GM23338 (cell line): ENCODE measurements around the gene SMC5. TPM values are rescaled to one million over a fixed set of nuclear protein-coding genes. Genes with fewer than 3 reads are reported as not detected.

Source experiments
- ATAC-seq: fragments of 200-7000 bp; cut with Tn5 transposase; 3 replicates; pipeline ENCODE4 v1.9.1; 2020
- DNase-seq: peaks from one replicate; pipeline ENCODE4 v3.0.0-alpha.2; 2015; ENCODE audit warnings: low spot score
- H2AFZ ChIP-seq: fragments of 200-600 bp; sonication (generic); 2 replicates; pipeline ENCODE4 v1.8.0; 2016; ENCODE audit warnings: antibody characterized with exemption, mild to moderate bottlenecking, moderate library complexity
- H3F3A ChIP-seq: fragments of 200-600 bp; sonication (generic); replicated peaks from 2 replicates; pipeline ENCODE4 v1.8.0; 2017; ENCODE audit warnings: antibody characterized with exemption, mixed run types, low read depth
- H3K27ac ChIP-seq: fragments of 200-600 bp; sonication (generic); 2 replicates; pipeline ENCODE4 v1.6.1; 2016; ENCODE audit warnings: low read depth
- H3K27me3 ChIP-seq: fragments of 200-600 bp; sonication (generic); 2 replicates; pipeline ENCODE4 v1.8.0; 2016; ENCODE audit warnings: mild to moderate bottlenecking, mixed run types, moderate library complexity; ENCODE audit not compliant: insufficient read depth
- H3K36me3 ChIP-seq: fragments of 200-600 bp; sonication (generic); 2 replicates; pipeline ENCODE4 v1.8.0; 2016; ENCODE audit warnings: mild to moderate bottlenecking; ENCODE audit not compliant: insufficient read depth
- H3K4me1 ChIP-seq: fragments of 200-600 bp; sonication (generic); 2 replicates; pipeline ENCODE4 v1.8.0; 2016; ENCODE audit warnings: mild to moderate bottlenecking, moderate library complexity; ENCODE audit not compliant: insufficient read depth
- H3K4me2 ChIP-seq: fragments of 200-600 bp; sonication (generic); 2 replicates; pipeline ENCODE4 v1.7.1; 2017; ENCODE audit warnings: mixed run types
- H3K4me3 ChIP-seq: fragments of 200-600 bp; sonication (generic); 2 replicates; pipeline ENCODE4 v1.6.1; 2016; ENCODE audit warnings: mixed run types
- H3K79me2 ChIP-seq: fragments of 200-600 bp; sonication (generic); replicated peaks from 2 replicates; pipeline ENCODE4 v1.8.0; 2017; ENCODE audit warnings: mild to moderate bottlenecking; ENCODE audit not compliant: insufficient read depth
- H3K9me2 ChIP-seq: fragments of 200-600 bp; sonication (generic); 2 replicates; pipeline ENCODE4 v1.8.0; 2017; ENCODE audit not compliant: insufficient read depth
- H4K20me1 ChIP-seq: fragments of 200-600 bp; sonication (generic); replicated peaks from 2 replicates; pipeline ENCODE4 v1.8.0; 2017; ENCODE audit warnings: mild to moderate bottlenecking; ENCODE audit not compliant: insufficient read depth
- H3K27ac Mint-ChIP-seq: 2 replicates; pipeline ENCODE4 v1.8.0; 2020; ENCODE audit warnings: inconsistent platforms, mild to moderate bottlenecking, moderate library complexity, mixed read lengths
- H3K27me3 Mint-ChIP-seq: 3 replicates; pipeline ENCODE4 v1.8.0; 2022; ENCODE audit warnings: low read depth, mild to moderate bottlenecking, moderate library complexity, mixed read lengths, inconsistent platforms; ENCODE audit not compliant: insufficient read depth, poor library complexity
- H3K36me3 Mint-ChIP-seq: 3 replicates; pipeline ENCODE4 v1.8.0; 2021; ENCODE audit warnings: low read depth, mild to moderate bottlenecking, inconsistent platforms, moderate library complexity, mixed read lengths
- H3K4me1 Mint-ChIP-seq: 3 replicates; pipeline ENCODE4 v1.8.0; 2020; ENCODE audit warnings: mild to moderate bottlenecking, inconsistent platforms, mixed read lengths
- H3K4me3 Mint-ChIP-seq: 3 replicates; pipeline ENCODE4 v1.8.0; 2021; ENCODE audit warnings: moderate library complexity, mild to moderate bottlenecking, inconsistent platforms, mixed read lengths
- H3K9me3 Mint-ChIP-seq: 3 replicates; pipeline ENCODE4 v1.8.0; 2020; ENCODE audit warnings: moderate library complexity, mild to moderate bottlenecking, inconsistent platforms, mixed read lengths
- CREB1 ChIP-seq: fragments of 250-450 bp; sonication (Bioruptor Pico); IDR thresholded peaks from 2 replicates; pipeline ENCODE4 v1.5.0; 2020; ENCODE audit warnings: low read depth, mild to moderate bottlenecking, moderate library complexity
- EZH2 ChIP-seq: fragments of 200-600 bp; sonication (generic); IDR thresholded peaks from one replicate; pipeline ENCODE4 v1.8.0; 2017; ENCODE audit warnings: antibody characterized with exemption, mild to moderate bottlenecking, low read depth; ENCODE audit not compliant: unreplicated experiment
- EZH2phosphoT487 ChIP-seq: fragments of 200-600 bp; sonication (generic); IDR thresholded peaks from one replicate; pipeline ENCODE4 v1.8.1; 2018; ENCODE audit warnings: antibody characterized with exemption; ENCODE audit not compliant: unreplicated experiment
- JUNB ChIP-seq: IDR thresholded peaks from one replicate; pipeline ENCODE4 v1.6.1; 2016; ENCODE audit warnings: antibody characterized with exemption; ENCODE audit not compliant: unreplicated experiment
- NANOG ChIP-seq: IDR thresholded peaks from 2 replicates; pipeline ENCODE4 v1.6.1; 2016; ENCODE audit warnings: antibody characterized with exemption, borderline replicate concordance
- POLR2AphosphoS5 ChIP-seq: IDR thresholded peaks from 2 replicates; pipeline ENCODE4 v1.6.1; 2016; ENCODE audit warnings: antibody characterized with exemption, low read depth
- STAT1 ChIP-seq: IDR thresholded peaks from one replicate; pipeline ENCODE4 v1.6.1; 2016; ENCODE audit warnings: antibody characterized with exemption; ENCODE audit not compliant: unreplicated experiment
- ZNF331 ChIP-seq: fragments of 250-450 bp; sonication (Bioruptor Pico); IDR thresholded peaks from 2 replicates; pipeline ENCODE4 v1.5.0; 2020; ENCODE audit warnings: low read depth, mild to moderate bottlenecking, moderate library complexity
- ZNF462 ChIP-seq: fragments of 250-450 bp; sonication (Bioruptor Pico); IDR thresholded peaks from 2 replicates; pipeline ENCODE4 v1.5.0; 2020; ENCODE audit warnings: mild to moderate bottlenecking, moderate library complexity
- polyA plus RNA-seq: library from polyadenylated mRNA; unstranded; fragments of >200 nt; fragmentation: Nextera tagmentation; extraction: Ambion mirVana; gene quantifications from 2 replicates; pipeline ENCODE4 v1.2.1, GENCODE V29; 2016
- total RNA-seq: library from RNA; depleted of rRNA; stranded (reverse); fragments of >200 nt; shearing (Covaris generic); gene quantifications from 2 replicates; pipeline ENCODE4 v1.2.3, GENCODE V29; 2014

Gene SMC5
- total and polyA plus RNA-seq, 2 experiments from 2014 or later = 27.9 to 29.0 TPM

GRCh38 chr9:70229026-70229425 lies 29.8 kb upstream of the SMC5 start:
- Mint-ChIP-seq H3K9me3 (peaks cover 9% of the 10 kb centered on the region), H3K27me3 (no peaks in the 10 kb centered on the region), H3K4me3 (no peak overlapping the region), H3K36me3 (peaks cover 16% of the 10 kb centered on the region), H3K27ac (no peak overlapping the region), H3K4me1 (peaks cover 4% of the 10 kb centered on the region; the same call in 2 of the 3 replicates)
- Histone ChIP-seq H3K27ac (no peak overlapping the region), H3K36me3 (no peaks in the 10 kb centered on the region), H3K4me2 (no peak overlapping the region), H3K79me2 (no peaks in the 10 kb centered on the region), H3K4me3 (no peak overlapping the region), H2AFZ (no peak overlapping the region), H3K9me2 (no peaks in the 10 kb centered on the region), H3K4me1 (no peaks in the 10 kb centered on the region), H4K20me1 (no peaks in the 10 kb centered on the region), H3K27me3 (no peaks in the 10 kb centered on the region), H3F3A (no peaks in the 10 kb centered on the region)
- TF ChIP-seq POLR2AphosphoS5 = no peak
- no peak for TF ChIP-seq CREB1
- no peak for TF ChIP-seq ZNF462
- no peak for TF ChIP-seq STAT1
- TF ChIP-seq EZH2 = no peak
- TF ChIP-seq EZH2phosphoT487 = no peak
- TF ChIP-seq NANOG = no peak
- TF ChIP-seq JUNB = no peak
- no peak for TF ChIP-seq ZNF331
- ATAC-seq (peak; percentile 69), DNase-seq (no peak)
